ENCODE measurements around the gene CRYGA.

DNA sequence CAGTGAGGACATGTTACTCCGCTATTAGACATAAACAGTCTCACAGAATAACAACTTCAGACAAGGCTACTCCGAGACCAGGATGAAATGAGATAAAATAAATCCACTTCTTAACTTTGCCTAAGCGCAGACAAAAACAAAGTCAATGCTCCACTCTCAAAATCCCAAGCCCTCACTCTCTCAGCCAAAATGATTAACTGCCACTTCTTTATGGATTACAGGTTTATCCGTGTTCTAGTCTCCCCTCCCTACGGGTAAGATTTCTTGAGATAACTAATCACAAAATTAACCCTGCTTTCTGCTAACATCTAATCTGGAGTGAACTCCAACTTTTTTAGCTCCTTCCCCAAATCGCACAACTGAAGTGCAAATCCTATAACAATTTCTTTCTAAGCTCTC is 32.7 kb downstream of the CRYGA start:
- TF ChIP-seq, protein P1, sequence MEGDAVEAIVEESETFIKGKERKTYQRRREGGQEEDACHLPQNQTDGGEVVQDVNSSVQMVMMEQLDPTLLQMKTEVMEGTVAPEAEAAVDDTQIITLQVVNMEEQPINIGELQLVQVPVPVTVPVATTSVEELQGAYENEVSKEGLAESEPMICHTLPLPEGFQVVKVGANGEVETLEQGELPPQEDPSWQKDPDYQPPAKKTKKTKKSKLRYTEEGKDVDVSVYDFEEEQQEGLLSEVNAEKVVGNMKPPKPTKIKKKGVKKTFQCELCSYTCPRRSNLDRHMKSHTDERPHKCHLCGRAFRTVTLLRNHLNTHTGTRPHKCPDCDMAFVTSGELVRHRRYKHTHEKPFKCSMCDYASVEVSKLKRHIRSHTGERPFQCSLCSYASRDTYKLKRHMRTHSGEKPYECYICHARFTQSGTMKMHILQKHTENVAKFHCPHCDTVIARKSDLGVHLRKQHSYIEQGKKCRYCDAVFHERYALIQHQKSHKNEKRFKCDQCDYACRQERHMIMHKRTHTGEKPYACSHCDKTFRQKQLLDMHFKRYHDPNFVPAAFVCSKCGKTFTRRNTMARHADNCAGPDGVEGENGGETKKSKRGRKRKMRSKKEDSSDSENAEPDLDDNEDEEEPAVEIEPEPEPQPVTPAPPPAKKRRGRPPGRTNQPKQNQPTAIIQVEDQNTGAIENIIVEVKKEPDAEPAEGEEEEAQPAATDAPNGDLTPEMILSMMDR (conservative IDR thresholded peaks at IDR 0.05; ENCODE audit: low read depth, low read length), result no peak
- no peak for TF ChIP-seq EZH2 (IDR thresholded peaks at IDR 0.05; ENCODE audit: borderline replicate concordance, low read depth, low read length, poor library complexity, severe bottlenecking)
